Loucy (cell line): ENCODE results near the gene SPCS2.

ENCODE experiments used
- EZH2phosphoT487 ChIP-seq: fragments of 200-600 bp; IDR thresholded peaks from 2 replicates; pipeline ENCODE4 v1.6.1; 2018; ENCODE audit warnings: antibody characterized with exemption, mild to moderate bottlenecking, moderate library complexity, borderline replicate concordance
- TF ChIP-seq, protein P1 (sequence below): fragments of 200-600 bp; sonication (generic); conservative IDR thresholded peaks from 2 replicates; pipeline ENCODE4 v1.5.1; 2014; ENCODE audit warnings: mild to moderate bottlenecking, antibody characterized with exemption, low read length

DNA sequence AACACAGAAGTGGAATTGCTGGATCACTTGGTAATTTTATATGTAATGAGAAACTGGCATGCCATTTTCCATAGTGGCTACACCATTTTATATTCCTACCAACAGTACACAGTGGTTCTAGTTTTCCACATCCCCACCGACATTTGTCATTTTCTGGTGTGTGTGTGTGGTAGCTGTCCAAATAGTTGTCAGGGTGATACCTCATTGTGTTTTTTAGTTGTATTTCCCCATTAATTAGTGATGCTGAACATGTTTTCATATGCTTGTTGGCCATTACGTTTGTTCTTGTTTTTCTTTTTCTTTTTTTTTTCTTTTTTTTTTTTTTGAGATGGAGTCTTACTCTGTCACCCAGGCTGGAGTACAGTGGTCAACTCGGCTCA, 51.9 kb downstream of the SPCS2 start:
- TF ChIP-seq, protein P1, sequence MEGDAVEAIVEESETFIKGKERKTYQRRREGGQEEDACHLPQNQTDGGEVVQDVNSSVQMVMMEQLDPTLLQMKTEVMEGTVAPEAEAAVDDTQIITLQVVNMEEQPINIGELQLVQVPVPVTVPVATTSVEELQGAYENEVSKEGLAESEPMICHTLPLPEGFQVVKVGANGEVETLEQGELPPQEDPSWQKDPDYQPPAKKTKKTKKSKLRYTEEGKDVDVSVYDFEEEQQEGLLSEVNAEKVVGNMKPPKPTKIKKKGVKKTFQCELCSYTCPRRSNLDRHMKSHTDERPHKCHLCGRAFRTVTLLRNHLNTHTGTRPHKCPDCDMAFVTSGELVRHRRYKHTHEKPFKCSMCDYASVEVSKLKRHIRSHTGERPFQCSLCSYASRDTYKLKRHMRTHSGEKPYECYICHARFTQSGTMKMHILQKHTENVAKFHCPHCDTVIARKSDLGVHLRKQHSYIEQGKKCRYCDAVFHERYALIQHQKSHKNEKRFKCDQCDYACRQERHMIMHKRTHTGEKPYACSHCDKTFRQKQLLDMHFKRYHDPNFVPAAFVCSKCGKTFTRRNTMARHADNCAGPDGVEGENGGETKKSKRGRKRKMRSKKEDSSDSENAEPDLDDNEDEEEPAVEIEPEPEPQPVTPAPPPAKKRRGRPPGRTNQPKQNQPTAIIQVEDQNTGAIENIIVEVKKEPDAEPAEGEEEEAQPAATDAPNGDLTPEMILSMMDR, result no peak
- no peak for TF ChIP-seq EZH2phosphoT487
